Fibroblast of skin of left biceps (primary cell): ENCODE results near the gene ABHD8.

ENCODE experiments used
- DNase-seq, 2 experiments: peaks; one replicate each; pipeline ENCODE4 v3.0.0-alpha.2; 2013; ENCODE audit warnings: low read depth in 2 of 2

Gene ABHD8

GRCh38 chr19:17266026-17266425, 37.2 kb downstream of the ABHD8 start:
- DNase-seq: no peak

- DNase-seq: no peak
Measured at GRCh38 chr19:17264641-17264979, 38.6 kb downstream of the ABHD8 start, which contains the start of gene USHBP1. Gene USHBP1 (minus strand): TSS chr19:17264745. CDS start chr19:17264299, 446 bp downstream.

DNA sequence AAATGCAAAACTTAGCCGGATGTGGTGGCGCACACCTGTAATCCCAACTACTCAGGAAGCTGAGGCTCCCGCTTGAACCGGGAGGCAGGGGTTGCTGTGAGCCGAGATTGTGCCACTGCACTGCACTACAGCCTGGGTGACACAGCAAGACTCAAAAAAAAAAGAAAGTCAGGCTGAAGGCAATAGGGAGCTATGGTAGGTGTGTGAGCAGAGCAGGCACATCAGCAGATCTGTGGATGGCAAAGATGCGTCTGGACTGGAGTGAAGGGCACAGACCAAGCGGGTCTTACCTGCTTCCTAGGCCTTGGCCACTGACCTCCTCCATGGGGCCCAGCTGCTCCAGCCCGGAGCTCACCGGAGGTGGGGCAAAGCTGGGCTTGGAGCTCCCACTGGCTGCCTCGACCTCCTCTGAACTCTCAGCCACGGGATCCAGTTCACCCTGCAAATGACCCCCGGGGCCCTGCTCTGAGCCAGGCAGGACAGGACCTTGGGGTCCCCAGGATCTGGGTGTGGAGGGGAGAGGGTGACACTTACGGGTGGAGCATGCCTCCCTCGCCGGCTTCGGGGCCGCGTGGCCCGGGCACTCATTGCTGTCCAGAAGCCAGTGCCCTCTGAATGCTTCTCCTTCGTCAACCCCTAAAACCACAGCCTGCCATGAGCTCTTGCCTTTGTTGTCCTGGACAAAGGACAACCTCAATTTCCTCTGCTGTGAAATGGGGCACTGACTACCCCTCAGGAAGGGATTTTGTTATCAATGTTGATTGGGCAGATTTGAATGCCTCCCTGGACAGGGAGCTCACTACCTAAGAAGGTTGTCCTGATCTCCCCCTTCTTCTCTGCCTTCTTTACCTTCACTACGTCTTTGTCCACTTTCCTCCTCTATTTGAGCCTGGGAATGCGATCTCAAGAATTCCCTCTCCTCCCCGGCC, 39.2 kb downstream of the ABHD8 start:
- no peak for DNase-seq

DNA sequence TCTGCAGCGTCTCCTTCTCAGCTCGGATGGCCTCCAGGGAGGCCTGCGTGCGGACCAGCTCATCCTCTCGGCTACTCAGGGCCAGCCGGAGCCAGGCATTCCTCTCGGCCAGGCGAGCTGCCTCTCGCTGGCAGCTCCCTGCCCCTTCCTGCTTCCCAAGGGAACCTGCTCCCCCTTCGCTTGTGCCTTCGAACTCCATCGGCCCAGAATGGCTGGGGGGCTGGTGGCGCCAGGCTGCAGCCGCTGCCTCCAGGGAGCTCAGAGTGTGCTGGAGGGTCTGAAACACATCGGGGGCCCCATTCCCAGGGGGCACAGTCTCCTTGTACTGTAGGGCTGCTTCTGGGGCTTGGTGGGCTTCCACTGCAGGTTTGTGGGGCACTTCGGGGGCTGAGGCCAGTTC, 40.7 kb downstream of the ABHD8 start:
- DNase-seq: no peak

GRCh38 chr19:17260842-17261325, 42.3 kb downstream of the ABHD8 start:
- peak; percentile 21 to 24 for DNase-seq

- DNase-seq: no peak
Measured at GRCh38 chr19:17259934-17260333, 43.3 kb downstream of the ABHD8 start.

GRCh38 chr19:17259118-17259780, 44.0 kb downstream of the ABHD8 start:
- DNase-seq: no peak

DNA sequence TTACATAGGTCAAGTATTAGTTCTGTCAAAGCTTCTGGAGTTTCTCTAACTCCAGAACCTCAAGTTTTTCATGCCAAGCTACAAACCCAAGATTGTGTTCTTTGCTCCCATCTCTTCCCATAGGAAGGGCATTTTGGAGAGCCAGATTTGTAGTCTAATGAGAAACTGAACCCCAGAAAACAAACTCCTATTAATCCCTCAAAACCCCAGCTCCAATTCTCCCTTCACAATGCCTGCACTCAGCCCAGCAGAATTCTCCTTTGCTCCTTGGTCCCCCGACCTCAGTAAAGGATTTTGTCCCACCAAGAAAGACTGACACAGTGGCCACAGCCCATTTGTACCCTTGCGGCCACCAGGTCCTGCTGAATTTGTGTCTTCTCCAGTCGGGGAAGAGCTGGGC, 47.1 kb downstream of the ABHD8 start:
- no peak for DNase-seq

- no peak for DNase-seq
Measured at GRCh38 chr19:17255150-17255621, 48.0 kb downstream of the ABHD8 start.

DNA sequence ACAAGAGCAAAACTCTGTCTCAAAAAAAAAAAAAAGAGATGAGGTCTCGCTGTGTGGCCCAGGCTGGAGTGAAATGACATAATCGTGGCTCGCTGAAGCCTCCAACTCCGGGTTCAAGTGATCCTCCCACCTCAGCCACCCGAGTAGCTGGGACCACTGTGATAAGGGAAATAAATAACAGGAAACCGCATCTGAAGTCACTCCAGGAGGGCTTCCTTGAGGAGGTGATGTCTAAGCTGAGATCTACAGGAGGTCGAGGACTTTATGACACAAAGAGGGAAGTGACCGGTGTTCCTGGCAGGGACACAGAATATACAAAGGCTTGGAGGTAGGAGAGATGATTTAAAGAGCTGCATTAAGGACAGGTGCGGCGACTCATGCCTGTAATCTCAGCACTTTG, 48.6 kb downstream of the ABHD8 start:
- DNase-seq: no peak

DNA sequence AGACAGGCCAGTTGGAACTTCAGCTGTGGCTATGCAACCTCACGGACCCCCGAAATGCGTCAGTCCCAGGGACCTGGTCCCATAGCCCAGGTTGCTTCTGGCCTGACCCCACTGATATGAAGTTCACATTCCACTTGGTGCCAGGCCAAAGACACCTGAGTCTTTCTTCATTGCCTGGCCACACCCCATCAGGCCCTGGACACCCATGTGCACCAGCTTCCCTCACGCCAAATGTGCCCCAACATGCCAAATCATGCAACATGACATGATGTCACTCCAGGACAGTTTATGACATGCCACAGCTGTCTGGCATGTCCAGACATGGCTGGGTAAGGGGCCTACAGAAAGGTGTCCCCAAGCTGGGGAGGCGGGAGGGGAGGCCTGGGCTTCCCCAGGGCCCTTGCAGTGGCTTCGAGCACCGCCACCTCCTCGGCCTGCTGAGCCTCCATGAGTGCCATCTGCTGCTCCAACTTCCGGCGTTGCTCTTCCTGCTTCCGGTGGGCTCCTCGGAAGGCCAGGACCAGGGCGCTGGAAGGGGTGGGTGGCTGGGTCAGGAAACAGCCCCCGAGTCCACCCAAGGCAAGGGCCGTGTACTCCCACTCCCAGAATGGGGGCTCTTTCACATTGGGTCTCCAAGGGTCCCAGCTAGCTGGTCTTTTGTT, 53.2 kb downstream of the ABHD8 start:
- DNase-seq: no peak

DNA sequence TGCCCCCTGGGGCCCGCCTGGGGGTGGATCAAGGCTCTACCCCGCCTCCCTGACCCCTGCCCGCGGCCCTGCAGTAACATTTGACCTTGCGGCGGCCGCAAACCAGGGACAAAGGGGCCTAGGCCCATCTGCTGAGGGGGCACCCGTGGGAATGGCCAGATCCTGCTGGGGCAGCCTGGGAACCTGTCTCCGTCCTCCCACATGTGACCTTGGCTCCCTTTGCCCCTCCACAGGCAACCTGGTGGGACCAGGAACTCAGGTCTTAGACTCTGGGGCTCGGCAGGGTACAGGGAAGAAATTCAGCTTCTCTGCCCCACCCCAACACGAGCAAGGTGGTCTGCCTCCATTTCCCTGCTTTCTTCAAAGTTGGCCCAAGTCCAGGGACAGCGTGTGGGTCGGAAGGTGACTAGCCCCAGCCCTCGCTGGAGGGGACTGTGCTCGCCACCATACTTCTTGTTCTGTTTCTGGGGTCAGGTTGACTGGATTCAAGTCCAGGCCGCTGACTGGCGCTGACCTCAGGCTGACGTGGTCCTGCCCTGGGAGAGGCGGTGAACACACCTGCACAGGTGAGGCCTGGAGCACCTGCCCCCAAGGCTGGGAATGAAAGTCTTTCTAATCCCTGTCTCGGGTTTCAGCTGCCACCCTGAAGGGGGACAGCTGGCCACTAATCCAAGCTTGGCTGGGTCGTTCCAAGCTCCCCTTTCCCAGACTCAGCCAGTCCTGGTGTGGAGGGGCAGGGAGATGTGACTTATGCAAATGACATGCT, 55.0 kb downstream of the ABHD8 start:
- no peak for DNase-seq

DNA sequence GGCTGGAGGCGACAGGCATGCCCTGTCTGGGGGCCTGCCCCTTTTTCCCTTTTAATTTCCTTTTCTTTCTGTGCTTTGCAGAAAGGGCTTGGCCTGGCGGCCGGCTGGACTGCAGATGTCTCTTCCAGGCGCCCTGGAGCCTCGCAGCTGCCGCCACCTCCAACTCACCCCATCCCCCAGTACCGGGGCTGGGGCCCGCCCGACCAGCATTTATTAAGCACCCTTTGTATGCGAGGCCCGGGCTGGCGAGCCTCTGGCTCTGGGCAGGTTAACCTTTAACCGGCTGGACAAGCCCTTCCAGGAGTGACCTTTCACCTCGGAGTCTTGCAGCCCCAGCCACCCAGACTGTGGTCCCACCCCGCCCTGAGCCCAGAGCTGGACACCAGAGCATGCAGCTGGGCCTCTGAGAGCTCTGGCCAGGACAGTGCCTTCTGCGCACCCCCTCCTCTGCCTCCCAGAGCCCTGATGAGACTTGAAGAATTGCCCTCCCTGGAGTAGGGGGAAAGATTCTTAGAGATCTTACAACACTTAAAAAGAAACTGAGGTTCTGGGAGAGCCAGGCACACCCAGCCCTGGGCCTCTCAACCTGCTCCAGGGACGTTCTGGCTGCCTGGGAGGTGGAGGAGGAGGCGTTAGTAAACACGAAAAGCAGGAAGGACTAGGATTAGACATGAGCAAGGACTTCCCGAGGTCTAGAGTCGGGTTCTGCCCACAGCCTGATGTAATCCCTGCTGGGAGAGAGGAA, 56.4 kb downstream of the ABHD8 start:
- no peak for DNase-seq

GRCh38 chr19:17245535-17245984, 57.7 kb downstream of the ABHD8 start, which contains the start of gene NR2F6:
Gene NR2F6 (minus strand): TSS chr19:17245919. CDS start chr19:17245220, 699 bp downstream.
- no peak for DNase-seq

- no peak for DNase-seq
Measured at GRCh38 chr19:17244618-17245534, 58.3 kb downstream of the ABHD8 start.

GRCh38 chr19:17243830-17244617, 59.2 kb downstream of the ABHD8 start:
- DNase-seq: no peak

DNA sequence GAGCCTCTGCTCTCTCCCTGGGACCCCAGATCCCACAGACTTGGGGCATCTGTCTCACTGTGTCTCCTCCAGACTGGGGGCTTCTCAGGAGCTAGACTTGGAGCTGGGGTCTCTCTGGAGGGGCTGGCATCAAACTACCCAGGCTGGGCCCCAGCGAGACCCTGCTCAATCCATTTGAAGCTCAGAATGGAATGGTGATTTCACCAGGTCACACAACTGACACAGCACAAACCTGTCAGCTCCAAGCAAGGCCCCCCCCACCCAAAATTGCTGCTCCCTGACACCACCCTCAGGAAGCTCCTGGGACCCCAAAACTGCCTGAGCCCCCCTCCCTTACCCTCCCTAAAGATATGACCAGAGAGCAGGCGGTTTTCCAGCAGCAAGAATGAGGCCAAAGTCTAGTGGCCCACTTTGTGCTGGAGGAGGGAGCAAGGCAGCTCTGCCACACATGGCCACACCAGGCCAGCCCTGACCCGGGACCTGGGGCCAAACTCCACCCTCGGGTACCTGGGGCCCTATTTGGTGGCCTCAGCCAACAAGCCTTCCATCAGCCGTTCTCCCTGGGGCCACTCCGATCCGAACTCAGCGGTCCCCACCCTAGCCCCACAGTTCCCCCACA, 59.9 kb downstream of the ABHD8 start:
- no peak for DNase-seq
